ENCODE measurements around the gene CDKN1B. TPM values are rescaled to one million over a fixed set of nuclear protein-coding genes. Genes with fewer than 3 reads are reported as not detected.

The CDKN1B gene
- total RNA-seq, 1 donor from 2014 or later = 36.3 TPM

DNA sequence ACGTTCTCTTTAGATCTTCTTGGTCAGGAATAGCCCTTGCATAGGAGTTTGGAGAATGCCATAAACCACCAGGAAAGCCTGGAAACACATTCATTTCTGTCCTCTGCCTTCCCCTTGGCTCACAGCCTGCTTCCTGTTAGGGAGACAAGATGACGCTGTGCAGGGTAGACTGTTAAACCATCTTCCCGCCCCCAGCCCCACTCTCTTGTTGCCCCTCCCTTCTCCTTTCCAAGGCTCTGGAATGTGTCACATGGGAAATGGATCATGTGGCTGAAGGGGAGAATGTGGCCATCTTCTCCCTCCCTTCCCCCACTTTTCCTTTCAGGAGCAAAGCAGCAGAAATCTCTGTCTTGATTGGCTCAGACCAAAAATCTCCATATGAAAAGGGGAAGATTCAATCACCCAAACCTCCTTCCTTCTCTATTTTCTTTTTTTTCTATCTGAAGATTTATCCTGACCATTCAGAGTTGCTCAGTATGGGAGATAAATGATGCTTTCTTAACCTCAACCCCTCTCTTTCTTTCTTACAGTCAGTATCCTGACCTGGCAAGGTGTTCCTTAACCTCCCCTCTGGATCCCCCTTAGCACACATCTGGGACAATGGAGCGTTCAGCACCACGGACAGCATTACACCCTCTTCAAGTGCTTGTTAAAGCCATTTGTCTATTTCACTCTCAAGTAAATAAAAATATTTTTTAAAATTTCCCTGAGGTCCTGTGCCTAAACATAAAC is 32.6 kb upstream of the CDKN1B start:
- H3K9me3 ChIP-seq (replicated peaks) = no peaks in the 10 kb centered on the region
- H3K27me3 ChIP-seq (ENCODE audit: low read depth) = no peaks in the 10 kb centered on the region
- H3K4me1 ChIP-seq = peaks cover 4% of the 10 kb centered on the region
- intact Hi-C loops (cut with micrococcal nuclease) = no loop called here
- no peak for DNase-seq
- H3K36me3 ChIP-seq = no peaks in the 10 kb centered on the region
- no peak overlapping the region for H3K4me3 ChIP-seq
- no peak overlapping the region for H3K27ac ChIP-seq (replicated peaks)
- TF ChIP-seq CTCF (IDR thresholded peaks at IDR 0.05; ENCODE audit: borderline replicate concordance) = no peak

DNA sequence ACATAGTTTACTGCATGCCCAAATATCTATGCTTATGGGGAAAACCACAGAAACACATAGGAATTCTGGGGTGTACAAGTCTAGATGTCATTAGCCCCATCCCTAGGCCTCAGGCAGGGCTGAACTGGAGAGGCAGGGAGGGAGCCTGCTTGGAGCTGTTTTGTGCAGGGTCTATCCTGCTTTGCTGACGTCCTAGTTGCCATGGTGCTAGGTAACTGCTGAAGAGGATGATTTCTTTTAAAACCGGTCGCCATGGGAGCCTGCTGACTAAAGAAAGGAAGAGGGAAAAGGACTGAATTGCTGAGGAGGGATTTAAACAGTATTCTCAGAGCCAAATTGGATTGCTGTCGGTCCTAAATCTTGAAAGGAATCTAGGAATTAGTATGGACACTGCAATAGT is 31.9 kb upstream of the CDKN1B start:
- H3K27me3 ChIP-seq (ENCODE audit: low read depth) = no peaks in the 10 kb centered on the region
- no peak overlapping the region for H3K4me3 ChIP-seq
- H3K36me3 ChIP-seq = no peaks in the 10 kb centered on the region
- TF ChIP-seq CTCF (IDR thresholded peaks at IDR 0.05; ENCODE audit: borderline replicate concordance) = no peak
- H3K27ac ChIP-seq (replicated peaks) = no peak overlapping the region
- intact Hi-C loops (cut with micrococcal nuclease) = no loop called here
- no peaks in the 10 kb centered on the region for H3K9me3 ChIP-seq (replicated peaks)
- no peak for DNase-seq
- peaks cover 4% of the 10 kb centered on the region for H3K4me1 ChIP-seq

DNA sequence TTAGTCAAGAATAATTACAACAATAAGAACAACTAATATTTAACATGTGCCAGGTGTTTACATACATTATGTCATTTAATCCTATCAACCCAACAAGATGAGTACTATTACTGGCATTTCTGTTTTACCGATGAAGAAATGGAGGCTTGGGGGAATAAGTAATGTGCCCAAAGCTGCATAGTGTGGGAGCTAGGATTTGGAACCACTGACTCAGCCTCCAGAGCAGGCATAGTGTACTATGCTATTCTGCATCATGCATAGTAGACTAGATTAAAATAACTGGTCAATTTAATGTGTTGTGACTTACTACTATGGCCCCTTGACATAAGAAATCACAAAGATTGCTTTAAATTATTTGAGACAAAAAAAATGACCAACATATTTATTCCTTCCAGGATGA is 30.7 kb upstream of the CDKN1B start:
- Histone ChIP-seq H3K9me3 (replicated peaks) (no peaks in the 10 kb centered on the region), H3K36me3 (no peaks in the 10 kb centered on the region), H3K4me3 (no peak overlapping the region), H3K4me1 (peaks cover 4% of the 10 kb centered on the region), H3K27me3 (ENCODE audit: low read depth) (no peaks in the 10 kb centered on the region), H3K27ac (replicated peaks) (no peak overlapping the region)
- no peak for TF ChIP-seq CTCF (IDR thresholded peaks at IDR 0.05; ENCODE audit: borderline replicate concordance)
- no peak for DNase-seq
- intact Hi-C loops (cut with micrococcal nuclease) = no loop called here

DNA sequence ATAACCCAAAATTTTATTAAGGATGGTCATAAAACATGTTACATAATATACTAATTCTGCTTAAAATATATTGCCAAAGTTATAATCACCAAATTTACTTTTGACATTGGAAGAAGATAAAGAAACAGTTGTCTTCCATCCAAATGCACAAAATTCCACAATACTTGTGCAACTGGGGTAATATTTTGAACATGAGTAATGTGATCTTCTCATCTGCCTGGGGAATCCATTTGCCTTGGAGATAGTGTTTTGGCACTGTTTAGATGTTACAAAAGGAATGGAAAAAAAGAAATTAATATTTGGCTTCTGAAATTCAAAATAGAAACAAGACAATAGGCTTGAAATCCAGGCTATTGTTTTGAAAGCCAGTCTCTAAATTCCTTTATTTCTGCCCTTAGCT is 30.2 kb upstream of the CDKN1B start:
- H3K4me1 ChIP-seq = peaks cover 4% of the 10 kb centered on the region
- H3K27ac ChIP-seq (replicated peaks) = no peak overlapping the region

GRCh38 chr12:12689647-12690300 is 27.4 kb upstream of the CDKN1B start:
- Histone ChIP-seq H3K27ac (replicated peaks) (no peak overlapping the region), H3K36me3 (no peaks in the 10 kb centered on the region), H3K4me1 (no peaks in the 10 kb centered on the region), H3K9me3 (replicated peaks) (no peaks in the 10 kb centered on the region), H3K4me3 (no peak overlapping the region), H3K27me3 (ENCODE audit: low read depth) (no peaks in the 10 kb centered on the region)
- no peak for DNase-seq
- no peak for TF ChIP-seq CTCF (IDR thresholded peaks at IDR 0.05; ENCODE audit: borderline replicate concordance)
- intact Hi-C loops (cut with micrococcal nuclease) = no loop called here

More for the DNA sequence above, 30.2 kb upstream of the CDKN1B start:
- intact Hi-C loops (cut with micrococcal nuclease) = no loop called here
- no peak for DNase-seq
- no peaks in the 10 kb centered on the region for H3K36me3 ChIP-seq
- no peaks in the 10 kb centered on the region for H3K9me3 ChIP-seq (replicated peaks)
- no peak for TF ChIP-seq CTCF (IDR thresholded peaks at IDR 0.05; ENCODE audit: borderline replicate concordance)
- no peaks in the 10 kb centered on the region for H3K27me3 ChIP-seq (ENCODE audit: low read depth)
- no peak overlapping the region for H3K4me3 ChIP-seq
